Epithelial cell of proximal tubule (primary cell): ENCODE data around the gene SNX5. TPM values are rescaled to one million over a fixed set of nuclear protein-coding genes. Genes with fewer than 3 reads are reported as not detected.
"Not testable (repeated sequence)": the region's sequence is repeated elsewhere in the genome, so short reads cannot be mapped to it uniquely, and the experiment has no call there.

Experiments
- DNase-seq: peaks from one replicate; pipeline ENCODE4 v3.0.0-alpha.2; 2011; ENCODE audit warnings: low read depth
- H3K4me3 ChIP-seq: 2 replicates; pipeline ENCODE4 v1.5.1; 2011; ENCODE audit warnings: low read depth, mild to moderate bottlenecking, low read length
- total RNA-seq: library from RNA; depleted of rRNA; stranded (reverse); fragments of >200 nt; gene quantifications from 2 replicates; pipeline ENCODE4 v1.2.3, GENCODE V29; 2015
- TF ChIP-seq, protein P1 (sequence below): conservative IDR thresholded peaks from 2 replicates; pipeline ENCODE4 v1.5.1; 2012; ENCODE audit warnings: low read depth, mild to moderate bottlenecking, low read length

Gene SNX5
- total RNA-seq, 1 donor from 2014 or later = 182 TPM

DNA sequence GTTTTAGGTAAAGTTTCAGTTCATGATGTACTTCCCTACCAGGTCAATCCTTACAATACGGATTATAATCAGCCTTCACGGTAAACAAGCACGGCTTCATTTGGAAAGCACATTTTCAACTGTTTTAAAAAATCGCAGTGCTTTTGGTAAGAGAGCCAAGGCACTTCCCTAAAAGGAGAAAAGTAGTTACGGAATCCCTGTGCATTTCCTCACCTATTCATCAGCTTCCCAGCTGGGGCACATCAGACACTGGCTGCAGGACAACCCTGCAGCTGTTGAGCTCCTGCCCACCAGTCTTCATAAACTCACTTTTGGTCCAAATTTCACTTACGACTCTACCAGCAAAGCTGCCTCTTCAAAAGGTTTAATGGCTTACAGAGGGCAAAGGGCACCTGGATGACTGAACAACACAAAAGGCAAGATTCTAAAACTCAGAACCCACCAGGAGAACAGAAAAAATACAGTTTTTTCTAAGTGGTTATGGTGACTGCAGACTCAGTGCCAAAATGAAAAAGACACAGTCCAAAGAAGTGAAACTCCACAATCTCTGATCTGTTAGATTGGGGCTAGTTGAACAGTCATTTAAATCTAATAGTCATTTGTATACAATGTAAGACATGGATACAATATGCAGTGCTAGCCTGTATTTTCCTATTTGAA, 7.5 kb downstream of the SNX5 start:
- TF ChIP-seq, protein P1, sequence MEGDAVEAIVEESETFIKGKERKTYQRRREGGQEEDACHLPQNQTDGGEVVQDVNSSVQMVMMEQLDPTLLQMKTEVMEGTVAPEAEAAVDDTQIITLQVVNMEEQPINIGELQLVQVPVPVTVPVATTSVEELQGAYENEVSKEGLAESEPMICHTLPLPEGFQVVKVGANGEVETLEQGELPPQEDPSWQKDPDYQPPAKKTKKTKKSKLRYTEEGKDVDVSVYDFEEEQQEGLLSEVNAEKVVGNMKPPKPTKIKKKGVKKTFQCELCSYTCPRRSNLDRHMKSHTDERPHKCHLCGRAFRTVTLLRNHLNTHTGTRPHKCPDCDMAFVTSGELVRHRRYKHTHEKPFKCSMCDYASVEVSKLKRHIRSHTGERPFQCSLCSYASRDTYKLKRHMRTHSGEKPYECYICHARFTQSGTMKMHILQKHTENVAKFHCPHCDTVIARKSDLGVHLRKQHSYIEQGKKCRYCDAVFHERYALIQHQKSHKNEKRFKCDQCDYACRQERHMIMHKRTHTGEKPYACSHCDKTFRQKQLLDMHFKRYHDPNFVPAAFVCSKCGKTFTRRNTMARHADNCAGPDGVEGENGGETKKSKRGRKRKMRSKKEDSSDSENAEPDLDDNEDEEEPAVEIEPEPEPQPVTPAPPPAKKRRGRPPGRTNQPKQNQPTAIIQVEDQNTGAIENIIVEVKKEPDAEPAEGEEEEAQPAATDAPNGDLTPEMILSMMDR = no peak
- no peak for DNase-seq
- H3K4me3 ChIP-seq = peak overlapping the region; percentile 13

DNA sequence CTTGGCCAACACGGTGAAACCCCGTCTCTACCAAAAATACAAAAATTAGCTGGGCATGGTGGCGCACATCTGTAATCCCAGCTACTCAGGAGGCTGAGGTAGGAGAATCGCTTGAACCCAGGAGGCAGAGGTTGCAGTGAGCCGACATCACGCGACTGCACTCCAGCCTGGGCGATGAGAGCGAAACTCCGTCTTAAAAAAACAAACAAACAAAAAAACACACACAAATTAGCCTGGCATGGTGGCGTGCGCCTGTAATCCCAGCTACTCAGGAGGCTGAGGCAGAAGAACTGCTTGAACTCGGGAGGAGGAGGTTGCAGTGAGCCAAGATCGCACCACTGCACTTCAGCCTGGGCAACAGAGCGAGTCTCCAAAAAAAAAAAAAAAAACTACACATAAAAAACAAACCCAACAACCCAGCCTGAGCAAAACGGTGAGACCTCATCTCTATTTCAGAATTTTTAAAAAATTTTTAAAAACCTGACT, 8.2 kb downstream of the SNX5 start:
- not testable (repeated sequence) for H3K4me3 ChIP-seq, DNase-seq

DNA sequence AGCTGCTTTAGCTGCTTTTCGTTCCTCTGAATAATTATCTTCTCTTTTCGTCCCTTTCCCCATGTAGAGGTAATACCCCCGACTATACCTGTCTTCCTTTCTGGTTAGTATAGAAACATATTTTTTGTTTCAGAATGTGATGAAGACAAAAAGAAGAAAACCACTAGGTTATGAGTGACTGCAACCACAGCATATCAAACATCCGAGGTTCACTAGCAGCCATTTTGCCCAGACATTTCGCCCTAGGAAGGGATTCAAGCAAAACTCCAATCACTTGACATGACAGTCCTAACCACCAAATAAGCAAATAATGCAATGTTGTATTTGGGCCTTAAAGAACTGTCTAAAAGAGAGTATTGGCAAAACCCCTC, 9.4 kb downstream of the SNX5 start:
- no peak for DNase-seq
- TF ChIP-seq, protein P1 = no peak
- peak overlapping the region; percentile 15 for H3K4me3 ChIP-seq

DNA sequence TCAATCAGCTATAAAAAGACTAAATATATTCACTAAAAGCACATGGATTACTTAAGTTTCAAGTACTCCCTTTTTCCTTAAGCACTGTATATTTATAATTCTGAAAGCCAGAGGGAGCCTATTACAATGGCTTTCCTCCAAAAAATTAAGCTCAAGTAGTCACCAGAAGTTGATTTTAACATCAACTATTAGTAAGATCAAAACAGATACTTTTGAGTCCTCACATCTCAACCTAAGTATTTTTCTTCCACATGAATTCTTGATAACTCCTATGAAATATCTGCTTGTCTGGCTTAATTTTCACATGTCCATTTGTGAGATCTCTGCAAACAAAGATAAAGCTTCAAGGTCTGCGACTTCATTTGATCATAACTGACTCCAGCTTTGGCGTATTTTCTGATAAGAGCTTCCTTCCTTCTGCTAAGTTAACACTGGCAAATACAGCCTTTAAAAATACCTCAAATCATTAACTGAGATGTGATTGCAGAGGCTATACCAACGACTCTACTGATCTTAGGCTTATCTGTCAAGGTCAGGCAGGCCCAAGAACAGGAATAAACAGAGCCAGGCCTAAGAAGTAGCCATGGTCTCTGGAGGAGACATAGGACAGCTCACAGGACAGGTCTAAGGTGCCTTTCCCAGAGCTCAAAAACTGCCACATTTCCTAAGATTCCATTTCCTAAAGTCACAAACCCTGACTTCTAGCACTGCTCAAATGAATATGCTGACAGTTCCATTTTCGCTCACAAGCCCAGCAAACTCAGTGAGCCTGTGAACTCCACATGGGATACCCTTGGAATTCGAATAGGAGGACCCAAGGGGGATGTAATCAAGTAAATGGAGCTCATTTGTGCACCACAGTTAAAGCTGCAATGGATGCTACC, 10.0 kb downstream of the SNX5 start:
- peak overlapping the region; percentile 15 for H3K4me3 ChIP-seq
- no peak for DNase-seq
- TF ChIP-seq, protein P1 = no peak

DNA sequence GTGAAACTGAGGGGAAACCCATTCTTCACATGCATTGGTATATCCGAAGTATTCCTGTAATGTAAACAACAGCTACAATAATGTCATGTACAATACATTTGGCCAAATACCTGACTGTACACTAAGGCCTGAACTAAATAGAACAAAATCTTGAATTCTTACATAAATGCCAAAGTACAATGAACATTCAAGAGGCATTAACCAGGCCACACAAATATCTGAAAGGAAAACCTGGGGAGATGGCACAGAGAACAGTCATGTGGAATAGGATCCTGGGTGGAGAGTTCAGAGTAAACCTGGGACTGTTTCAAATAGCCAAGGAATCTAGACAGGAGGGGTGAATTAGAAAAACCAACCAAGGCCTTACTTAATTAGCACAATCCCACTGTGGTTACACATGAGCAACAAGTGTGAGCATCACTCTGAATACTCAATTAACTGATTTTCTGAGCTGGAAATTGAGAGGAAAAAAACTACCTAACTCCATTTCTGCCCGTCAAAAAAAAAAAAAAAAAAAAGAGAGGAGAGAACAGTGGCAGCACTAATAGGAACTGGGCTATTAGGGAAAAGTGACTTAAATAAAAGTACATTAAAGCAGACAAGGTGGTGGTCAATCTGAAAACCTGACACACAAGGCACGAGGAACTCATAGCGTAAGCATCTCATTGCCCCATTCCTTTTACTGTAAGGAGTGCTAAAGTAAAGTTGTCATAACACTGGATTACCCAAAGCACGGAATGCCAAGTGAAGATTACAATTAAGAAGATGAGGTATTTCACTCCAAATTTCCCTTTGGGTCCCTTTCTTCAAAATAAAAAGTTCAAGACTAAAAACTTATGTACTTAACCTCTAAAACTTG, 10.9 kb downstream of the SNX5 start:
- no peak overlapping the region for H3K4me3 ChIP-seq
- TF ChIP-seq, protein P1 = no peak
- DNase-seq = no peak

DNA sequence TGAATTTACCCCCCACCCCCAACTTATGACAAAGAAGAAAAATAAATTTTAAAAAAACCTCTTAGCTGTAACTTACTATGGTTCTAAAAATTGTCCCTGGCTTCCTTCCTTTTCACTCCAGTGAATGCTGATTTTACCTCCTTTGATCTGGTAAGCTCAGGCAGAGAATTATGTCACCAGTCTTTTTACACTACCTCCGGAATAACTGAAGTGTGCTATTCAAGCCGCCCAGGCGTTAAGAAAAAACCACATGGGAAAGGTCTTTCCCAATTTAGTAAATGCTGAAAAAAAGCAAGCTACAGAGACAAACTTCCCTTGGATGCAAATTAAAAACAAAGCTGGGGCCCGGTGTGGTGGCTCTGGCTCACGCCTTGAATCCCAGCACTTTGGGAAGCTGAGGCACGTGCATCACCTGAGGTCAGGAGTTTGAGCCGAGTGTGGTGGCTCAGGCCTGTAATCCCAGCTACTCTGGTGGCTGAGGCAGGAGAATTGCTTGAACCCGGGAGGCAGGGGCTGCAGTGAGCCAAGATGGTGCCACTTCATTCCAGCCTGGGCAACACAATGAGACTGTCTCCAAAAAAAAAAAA, 12.4 kb downstream of the SNX5 start:
- H3K4me3 ChIP-seq = no peak overlapping the region
- no peak for DNase-seq
- TF ChIP-seq, protein P1 = no peak
